ENCODE data around the gene PIGU.

The PIGU gene

DNA sequence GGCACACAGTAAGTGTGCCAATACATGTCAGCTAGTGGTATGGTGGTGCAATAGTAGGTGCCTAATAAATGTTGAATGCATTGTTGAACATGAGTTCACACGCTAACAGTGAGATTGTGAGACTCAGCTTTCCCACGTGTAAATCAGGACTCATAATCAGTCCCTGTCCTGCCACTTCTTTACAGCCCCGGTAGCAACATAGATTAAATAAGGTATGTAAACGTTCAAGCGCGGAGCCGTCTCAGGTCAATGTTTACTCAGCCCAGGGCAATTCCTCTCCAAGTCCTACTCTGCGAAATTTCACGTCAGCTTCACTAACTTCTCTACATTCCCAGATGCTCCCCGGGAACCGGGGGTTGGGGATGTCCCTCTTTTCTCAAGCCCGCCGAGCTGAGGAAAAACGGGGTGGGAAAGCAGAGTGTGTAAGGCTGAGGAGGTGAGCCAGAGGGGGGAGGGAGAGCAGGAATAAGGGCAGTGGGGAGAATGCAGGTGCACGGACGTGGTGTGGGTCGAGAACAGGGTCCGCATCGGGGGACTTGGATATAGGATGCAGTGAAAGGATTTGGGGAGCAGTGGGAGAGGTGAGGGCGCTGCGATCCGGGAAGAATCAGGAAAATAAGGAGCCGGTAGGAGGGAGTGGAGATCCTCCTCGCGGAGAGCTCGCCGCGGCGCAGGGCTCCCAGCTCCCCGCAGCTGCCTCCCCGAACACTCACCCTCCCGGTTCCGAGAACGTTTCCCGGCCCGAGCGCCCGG lies 26.7 kb upstream of the PIGU start (continued):
- TF ChIP-seq ZFHX2 (tag by site-specific recombination; conservative IDR thresholded peaks at IDR 0.05) (no peak), ZNF157 (tag by site-specific recombination; IDR thresholded peaks at IDR 0.05) (no peak), ZNF169 (tag by site-specific recombination; IDR thresholded peaks at IDR 0.05) (no peak), ZNF701 (tag by site-specific recombination; IDR thresholded peaks at IDR 0.05) (no peak), ZNF37A (tag by site-specific recombination; IDR thresholded peaks at IDR 0.05) (no peak), ZNF391 (tag by site-specific recombination; IDR thresholded peaks at IDR 0.05; ENCODE audit: borderline replicate concordance, low read depth) (no peak), ZNF629 (tag by site-specific recombination; IDR thresholded peaks at IDR 0.05) (no peak; the same call in 1 of the 2 replicates), ZNF341 (tag by site-specific recombination; IDR thresholded peaks at IDR 0.05; ENCODE audit: low read depth) (peak; percentile 96)
- TF ChIP-seq, protein P1, sequence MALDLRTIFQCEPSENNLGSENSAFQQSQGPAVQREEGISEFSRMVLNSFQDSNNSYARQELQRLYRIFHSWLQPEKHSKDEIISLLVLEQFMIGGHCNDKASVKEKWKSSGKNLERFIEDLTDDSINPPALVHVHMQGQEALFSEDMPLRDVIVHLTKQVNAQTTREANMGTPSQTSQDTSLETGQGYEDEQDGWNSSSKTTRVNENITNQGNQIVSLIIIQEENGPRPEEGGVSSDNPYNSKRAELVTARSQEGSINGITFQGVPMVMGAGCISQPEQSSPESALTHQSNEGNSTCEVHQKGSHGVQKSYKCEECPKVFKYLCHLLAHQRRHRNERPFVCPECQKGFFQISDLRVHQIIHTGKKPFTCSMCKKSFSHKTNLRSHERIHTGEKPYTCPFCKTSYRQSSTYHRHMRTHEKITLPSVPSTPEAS (tag by site-specific recombination; IDR thresholded peaks at IDR 0.05): no peak
- TF ChIP-seq, protein P2, sequence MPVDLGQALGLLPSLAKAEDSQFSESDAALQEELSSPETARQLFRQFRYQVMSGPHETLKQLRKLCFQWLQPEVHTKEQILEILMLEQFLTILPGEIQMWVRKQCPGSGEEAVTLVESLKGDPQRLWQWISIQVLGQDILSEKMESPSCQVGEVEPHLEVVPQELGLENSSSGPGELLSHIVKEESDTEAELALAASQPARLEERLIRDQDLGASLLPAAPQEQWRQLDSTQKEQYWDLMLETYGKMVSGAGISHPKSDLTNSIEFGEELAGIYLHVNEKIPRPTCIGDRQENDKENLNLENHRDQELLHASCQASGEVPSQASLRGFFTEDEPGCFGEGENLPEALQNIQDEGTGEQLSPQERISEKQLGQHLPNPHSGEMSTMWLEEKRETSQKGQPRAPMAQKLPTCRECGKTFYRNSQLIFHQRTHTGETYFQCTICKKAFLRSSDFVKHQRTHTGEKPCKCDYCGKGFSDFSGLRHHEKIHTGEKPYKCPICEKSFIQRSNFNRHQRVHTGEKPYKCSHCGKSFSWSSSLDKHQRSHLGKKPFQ (tag by site-specific recombination; IDR thresholded peaks at IDR 0.05): no peak
- TF ChIP-seq, protein P3, sequence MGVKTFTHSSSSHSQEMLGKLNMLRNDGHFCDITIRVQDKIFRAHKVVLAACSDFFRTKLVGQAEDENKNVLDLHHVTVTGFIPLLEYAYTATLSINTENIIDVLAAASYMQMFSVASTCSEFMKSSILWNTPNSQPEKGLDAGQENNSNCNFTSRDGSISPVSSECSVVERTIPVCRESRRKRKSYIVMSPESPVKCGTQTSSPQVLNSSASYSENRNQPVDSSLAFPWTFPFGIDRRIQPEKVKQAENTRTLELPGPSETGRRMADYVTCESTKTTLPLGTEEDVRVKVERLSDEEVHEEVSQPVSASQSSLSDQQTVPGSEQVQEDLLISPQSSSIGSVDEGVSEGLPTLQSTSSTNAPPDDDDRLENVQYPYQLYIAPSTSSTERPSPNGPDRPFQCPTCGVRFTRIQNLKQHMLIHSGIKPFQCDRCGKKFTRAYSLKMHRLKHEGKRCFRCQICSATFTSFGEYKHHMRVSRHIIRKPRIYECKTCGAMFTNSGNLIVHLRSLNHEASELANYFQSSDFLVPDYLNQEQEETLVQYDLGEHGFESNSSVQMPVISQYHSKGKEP (tag by site-specific recombination; IDR thresholded peaks at IDR 0.05): no peak
- TF ChIP-seq, protein P4, sequence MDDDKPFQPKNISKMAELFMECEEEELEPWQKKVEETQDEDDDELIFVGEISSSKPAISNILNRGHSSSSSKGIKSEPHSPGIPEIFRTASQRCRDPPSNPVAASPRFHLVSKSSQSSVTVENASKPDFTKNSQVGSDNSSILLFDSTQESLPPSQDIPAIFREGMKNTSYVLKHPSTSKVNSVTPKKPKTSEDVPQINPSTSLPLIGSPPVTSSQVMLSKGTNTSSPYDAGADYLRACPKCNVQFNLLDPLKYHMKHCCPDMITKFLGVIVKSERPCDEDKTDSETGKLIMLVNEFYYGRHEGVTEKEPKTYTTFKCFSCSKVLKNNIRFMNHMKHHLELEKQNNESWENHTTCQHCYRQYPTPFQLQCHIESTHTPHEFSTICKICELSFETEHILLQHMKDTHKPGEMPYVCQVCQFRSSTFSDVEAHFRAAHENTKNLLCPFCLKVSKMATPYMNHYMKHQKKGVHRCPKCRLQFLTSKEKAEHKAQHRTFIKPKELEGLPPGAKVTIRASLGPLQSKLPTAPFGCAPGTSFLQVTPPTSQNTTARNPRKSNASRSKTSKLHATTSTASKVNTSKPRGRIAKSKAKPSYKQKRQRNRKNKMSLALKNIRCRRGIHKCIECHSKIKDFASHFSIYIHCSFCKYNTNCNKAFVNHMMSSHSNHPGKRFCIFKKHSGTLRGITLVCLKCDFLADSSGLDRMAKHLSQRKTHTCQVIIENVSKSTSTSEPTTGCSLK (tag by site-specific recombination; IDR thresholded peaks at IDR 0.05): no peak

DNA sequence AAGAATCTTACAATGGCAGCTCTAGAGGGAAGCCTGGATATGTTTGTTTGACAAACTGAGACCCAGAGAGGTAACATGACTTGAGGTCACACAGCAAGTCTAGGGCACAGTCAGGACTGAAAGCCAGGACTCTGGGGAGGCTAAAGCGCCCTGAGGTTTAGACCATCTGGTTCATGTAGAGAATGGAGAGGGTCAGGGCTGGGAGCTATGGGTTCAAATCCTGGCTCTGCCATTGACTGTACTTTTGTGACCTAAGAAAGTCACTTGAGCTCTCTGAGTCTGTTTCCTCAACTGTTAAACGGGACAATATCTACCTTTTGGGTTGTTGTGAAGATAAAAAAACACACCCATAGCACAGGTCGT lies 26.1 kb upstream of the PIGU start:
- H3K9me3 ChIP-seq (ENCODE audit: control insufficient read depth, insufficient read depth, low read depth, low read length): no peaks in the 10 kb centered on the region
- ChIA-PET POLR2A (interaction anchor here (0.6 to 1.4 kb wide), 4 partner anchors 9 to 124 kb away, joined by 3 to 5 read pairs (median 3); partner anchors contain the start of gene PIGU), CTCF (interaction anchor here (0.7 to 1.3 kb wide), 4 partner anchors 10 to 327 kb away, joined by 3 to 4 read pairs (median 4); no protein-coding TSS in a partner anchor)
- no peaks in the 10 kb centered on the region for H3K36me3 ChIP-seq (ENCODE audit: control insufficient read depth in 2 of 2, insufficient read depth in 1 of 2, low read length in 2 of 2)
- no peak overlapping the region for H3K27ac ChIP-seq (ENCODE audit: extremely low read depth, low read depth, low read length)
- no peak for TF ChIP-seq MEIS1 (CRISPR knock-in tag; IDR thresholded peaks at IDR 0.05; ENCODE audit: borderline replicate concordance)
- TF ChIP-seq ZNF600 (tag by site-specific recombination; IDR thresholded peaks at IDR 0.05): no peak
- TF ChIP-seq ZNF585B (tag by site-specific recombination; IDR thresholded peaks at IDR 0.05): no peak
- TF ChIP-seq, protein P1 (tag by site-specific recombination; IDR thresholded peaks at IDR 0.05): no peak
- no peak overlapping the region for H3K4me3 ChIP-seq (ENCODE audit: low read depth, low read length)
- peaks cover 10% of the 10 kb centered on the region for H3K4me1 ChIP-seq (ENCODE audit: control insufficient read depth, insufficient read depth, low read length)

Data from HEK293 (cell line).